H1 (cell line): Measurements from ENCODE around the gene GCHFR. TPM values are rescaled to one million over a fixed set of nuclear protein-coding genes. Genes with fewer than 3 reads are reported as not detected.

Source experiments
- CTCF ChIA-PET: fragments of 300-600 bp; sonication (Branson Sonifier 250); formaldehyde crosslinking; loops from one replicate; lab custom pipeline; 2021; ENCODE audit not compliant: partially characterized antibody; lab: Charles Lee
- POLR2A ChIA-PET: fragments of 300-600 bp; sonication (Branson Sonifier 250); formaldehyde crosslinking; loops from one replicate; lab custom pipeline; 2021; ENCODE audit warnings: inconsistent platforms; ENCODE audit not compliant: partially characterized antibody; lab: Charles Lee
- DNase-seq, 2 experiments: peaks; one replicate each; pipeline versions ENCODE4 v3.0.0 to v3.0.0-alpha.2; 2010 to 2022; ENCODE audit warnings: low spot score in 2 of 2, low read depth in 1 of 2, mixed read lengths in 1 of 2
- FAIRE-seq: peaks from 2 replicates; lab custom pipeline; 2011; peaks lifted over from hg19 to GRCh38; lab: Jason Lieb, UNC
- H2AFZ ChIP-seq: 2 replicates; pipeline ENCODE4 v1.8.1; 2012; ENCODE audit warnings: low read length, inconsistent platforms
- H2AK5ac ChIP-seq: 2 replicates; pipeline ENCODE4 v1.6.1; 2013; ENCODE audit warnings: low read depth, low read length
- H2BK120ac ChIP-seq: replicated peaks from 2 replicates; pipeline ENCODE3; 2013; ENCODE audit warnings: low read depth, low read length, inconsistent platforms
- H2BK12ac ChIP-seq: 2 replicates; pipeline ENCODE4 v1.6.1; 2013; ENCODE audit warnings: low read depth, low read length
- H2BK15ac ChIP-seq: 2 replicates; pipeline ENCODE4 v1.6.1; 2013; ENCODE audit warnings: low read length
- H2BK20ac ChIP-seq: 2 replicates; pipeline ENCODE4 v1.6.1; 2013; ENCODE audit warnings: low read length
- H2BK5ac ChIP-seq: 2 replicates; pipeline ENCODE4 v1.6.1; 2013; ENCODE audit warnings: low read depth, low read length
- H3K14ac ChIP-seq: 2 replicates; pipeline ENCODE4 v1.6.1; 2013; ENCODE audit warnings: inconsistent platforms; ENCODE audit not compliant: insufficient read length
- H3K18ac ChIP-seq: 2 replicates; pipeline ENCODE4 v1.6.1; 2013; ENCODE audit warnings: low read length; ENCODE audit errors: extremely low read depth
- H3K23ac ChIP-seq: 2 replicates; pipeline ENCODE4 v1.6.1; 2013; ENCODE audit warnings: inconsistent platforms; ENCODE audit not compliant: insufficient read length
- H3K23me2 ChIP-seq: 2 replicates; pipeline ENCODE4 v1.6.1; 2013; ENCODE audit warnings: low read depth, low read length
- H3K27ac ChIP-seq: 2 replicates; pipeline ENCODE4 v1.6.1; 2011; ENCODE audit warnings: low read depth, low read length, inconsistent platforms
- H3K27me3 ChIP-seq, 4 experiments: replicated peaks in 1 of 4; 1 replicate in 1 of 4; 2 replicates in 3 of 4; pipeline versions ENCODE4 v1.6.1 to v1.8.1; 2011 to 2013; ENCODE audit warnings: low read length in 3 of 4, mild to moderate bottlenecking in 3 of 4, inconsistent platforms in 2 of 4, mixed read lengths in 2 of 4, moderate library complexity in 1 of 4; ENCODE audit not compliant: control insufficient read depth in 3 of 4, insufficient read depth in 3 of 4; ENCODE audit errors: extremely low read depth in 1 of 4
- H3K36me3 ChIP-seq, 4 experiments: 2 replicates each; pipeline versions ENCODE4 v1.6.1 to v1.8.1; 2011 to 2013; ENCODE audit warnings: mild to moderate bottlenecking in 4 of 4, low read length in 3 of 4, moderate library complexity in 2 of 4, control low read depth in 1 of 4, inconsistent platforms in 1 of 4; ENCODE audit not compliant: insufficient read depth in 4 of 4, control insufficient read depth in 2 of 4
- H3K4ac ChIP-seq: replicated peaks from 2 replicates; pipeline ENCODE3; 2013; ENCODE audit warnings: low read length, low read depth, mixed read lengths, inconsistent platforms; ENCODE audit not compliant: insufficient read length
- H3K4me1 ChIP-seq, 4 experiments: replicated peaks in 1 of 4; 1 replicate in 1 of 4; 2 replicates in 3 of 4; pipeline versions ENCODE4 v1.6.1 to v1.8.1; 2011 to 2013; ENCODE audit warnings: low read length in 3 of 4, inconsistent platforms in 2 of 4, mixed read lengths in 1 of 4; ENCODE audit not compliant: insufficient read depth in 4 of 4, control insufficient read depth in 3 of 4
- H3K4me2 ChIP-seq, 2 experiments: 2 replicates each; pipeline versions ENCODE4 v1.6.1 to v1.8.1; 2011 to 2013; ENCODE audit warnings: low read depth in 2 of 2, low read length in 2 of 2, control low read depth in 1 of 2, inconsistent platforms in 1 of 2, mild to moderate bottlenecking in 1 of 2; ENCODE audit not compliant: insufficient read depth in 1 of 2
- H3K4me3 ChIP-seq, 4 experiments: fragments of 200-600, 300-600 bp in 1 of 4; sonication (generic), shearing (Covaris generic), sonication (Bioruptor Twin) in 1 of 4; 2 replicates each; pipeline versions ENCODE4 v1.5.1 to v1.8.1; 2011 to 2016; ENCODE audit warnings: low read length in 4 of 4, low read depth in 3 of 4, control low read depth in 2 of 4, inconsistent platforms in 2 of 4, mild to moderate bottlenecking in 2 of 4, mixed read lengths in 1 of 4, moderate library complexity in 1 of 4; ENCODE audit not compliant: insufficient read depth in 2 of 4; ENCODE audit errors: extremely low read depth in 1 of 4
- H3K56ac ChIP-seq: replicated peaks from 2 replicates; pipeline ENCODE3; 2013; ENCODE audit warnings: low read depth, mild to moderate bottlenecking, mixed read lengths, low read length, inconsistent platforms; ENCODE audit not compliant: insufficient read length
- H3K79me1 ChIP-seq: 2 replicates; pipeline ENCODE4 v1.6.1; 2013; ENCODE audit warnings: low read depth, low read length, control low read depth
- H3K79me2 ChIP-seq, 2 experiments: 2 replicates each; pipeline versions ENCODE4 v1.6.1 to v1.8.1; 2012 to 2013; ENCODE audit warnings: low read length in 2 of 2, mild to moderate bottlenecking in 2 of 2, inconsistent platforms in 1 of 2; ENCODE audit not compliant: insufficient read depth in 2 of 2, control insufficient read depth in 1 of 2
- H3K9ac ChIP-seq, 4 experiments: replicated peaks in 1 of 4; 1 replicate in 1 of 4; 2 replicates in 3 of 4; pipeline versions ENCODE4 v1.6.1 to v1.8.1; 2011 to 2013; ENCODE audit warnings: low read depth in 3 of 4, low read length in 3 of 4, control low read depth in 2 of 4, mild to moderate bottlenecking in 2 of 4, moderate library complexity in 2 of 4, inconsistent platforms in 1 of 4; ENCODE audit errors: extremely low read depth in 1 of 4
- H3K9me3 ChIP-seq, 2 experiments: 2 replicates each; pipeline versions ENCODE4 v1.6.1 to v1.8.1; 2012 to 2013; ENCODE audit warnings: mild to moderate bottlenecking in 2 of 2, moderate library complexity in 2 of 2, control low read depth in 1 of 2, inconsistent platforms in 1 of 2, low read depth in 1 of 2, low read length in 1 of 2, mixed read lengths in 1 of 2; ENCODE audit not compliant: insufficient read depth in 2 of 2
- H4K20me1 ChIP-seq, 2 experiments: replicated peaks in 1 of 2; 2 replicates each; pipeline versions ENCODE3 to v1.8.1; 2011 to 2013; ENCODE audit warnings: inconsistent platforms in 2 of 2, low read length in 2 of 2, mild to moderate bottlenecking in 1 of 2; ENCODE audit not compliant: insufficient read depth in 2 of 2, control insufficient read depth in 1 of 2
- H4K5ac ChIP-seq: 2 replicates; pipeline ENCODE4 v1.6.1; 2013; ENCODE audit warnings: low read length, low read depth, mixed read lengths, inconsistent platforms; ENCODE audit not compliant: insufficient read length
- H4K8ac ChIP-seq: 2 replicates; pipeline ENCODE4 v1.8.0; 2013; ENCODE audit warnings: mild to moderate bottlenecking, moderate library complexity, low read length, inconsistent platforms; ENCODE audit not compliant: insufficient read depth; ENCODE audit errors: extremely low read depth
- H4K91ac ChIP-seq: replicated peaks from 2 replicates; pipeline ENCODE3; 2013; ENCODE audit warnings: low read length, mixed read lengths, inconsistent platforms; ENCODE audit not compliant: insufficient read length
- CTCF ChIP-seq, 3 experiments: IDR thresholded peaks; 1 replicate in 2 of 3; 2 replicates in 1 of 3; pipeline versions ENCODE4 v1.5.1 to v1.6.1; 2011; ENCODE audit warnings: low read length in 3 of 3, mild to moderate bottlenecking in 3 of 3, inconsistent platforms in 2 of 3, low read depth in 1 of 3, moderate library complexity in 1 of 3; ENCODE audit not compliant: insufficient read depth in 1 of 3; ENCODE audit errors: control extremely low read depth in 1 of 3
- RAD21 ChIP-seq, 2 experiments: IDR thresholded peaks in 1 of 2; conservative IDR thresholded peaks in 1 of 2; 2 replicates each; pipeline ENCODE4 v1.6.1; 2011; ENCODE audit warnings: low read depth in 2 of 2, low read length in 2 of 2, improper control_type of control experiment in 1 of 2, inconsistent platforms in 1 of 2, mild to moderate bottlenecking in 1 of 2, moderate library complexity in 1 of 2
- USF2 ChIP-seq: IDR thresholded peaks from 2 replicates; pipeline ENCODE4 v1.6.1; 2011; ENCODE audit warnings: low read length, improper control_type of control experiment
- WGBS, 2 experiments: shearing (Covaris generic) in 1 of 2; methylation state at CpG; one replicate each; pipeline versions ENCODE4 v1.1.6 to v1.1.7; 2013 to 2015; ENCODE audit warnings: low lambda C conversion rate in 2 of 2, mixed read lengths in 2 of 2, inconsistent platforms in 1 of 2, low coverage in 1 of 2, missing lambda C conversion rate in 1 of 2; ENCODE audit not compliant: insufficient replicate concordance in 2 of 2, insufficient coverage in 1 of 2, insufficient read length in 1 of 2; ENCODE audit errors: extremely low coverage in 1 of 2, missing lambda C conversion rate in 1 of 2; 5-methylcytosine and 5-hydroxymethylcytosine counted together
- polyA plus RNA-seq, 7 experiments: library from polyadenylated mRNA; depleted of rRNA in 3 of 7; stranded (reverse) in 5 of 7; unstranded in 2 of 7; fragments of >200 nt in 5 of 7; fragments of 200-250 nt in 2 of 7; gene quantifications; 1 replicate in 5 of 7; 2 replicates in 1 of 7; 4 replicates in 1 of 7; pipeline versions ENCODE4 v1.2.1 to v1.2.3, GENCODE V29; 2011 to 2013; ENCODE audit warnings: missing spikeins in 2 of 7, mixed read lengths in 2 of 7
- total RNA-seq: library from RNA; stranded (reverse); fragmentation: NEBNext Ultra II Directional; extraction: Animal tissue kit (Norgen Biotek cat#: 25700); gene quantifications from 2 replicates; pipeline ENCODE4 v1.2.1, GENCODE V29; 2021

The GCHFR gene
- total and polyA plus RNA-seq, 2 of the 8 experiments (the other 6 are each of a cell fraction or from before 2014, with no cell fraction given) = 25.9 to 81.5 TPM

GRCh38 chr15:40743921-40744814, 19.7 kb upstream of the GCHFR start:
- Histone ChIP-seq H4K8ac (no peak overlapping the region), H3K23me2 (no peaks in the 10 kb centered on the region), H3K23ac (no peak overlapping the region), H2BK5ac (no peak overlapping the region), H4K91ac (no peak overlapping the region), H3K27me3 (no peaks in the 10 kb centered on the region), H2AK5ac (no peak overlapping the region), H3K4me1 (peaks cover 9 to 16% (median 10%) of the 10 kb centered on the region in 4 experiments), H3K9me3 (no peaks in the 10 kb centered on the region), H3K56ac (no peak overlapping the region), H3K4me2 (no peak overlapping the region), H3K36me3 (peaks cover 0 to 7% (median 3%) of the 10 kb centered on the region in 4 experiments; a peak in 4 of 8 replicates), H2BK20ac (no peak overlapping the region), H3K79me2 (no peaks in the 10 kb centered on the region), H3K27ac (no peak overlapping the region), H3K79me1 (no peaks in the 10 kb centered on the region), H3K18ac (no peak overlapping the region), H2AFZ (no peak overlapping the region), H4K5ac (no peak overlapping the region), H3K4ac (no peak overlapping the region), H3K14ac (no peak overlapping the region), H2BK15ac (no peak overlapping the region), H2BK12ac (no peak overlapping the region), H3K4me3 (no peak overlapping the region), H2BK120ac (no peak overlapping the region), H3K9ac (no peak overlapping the region), H4K20me1 (no peaks in the 10 kb centered on the region)
- ChIA-PET CTCF (interaction anchor here (0.6 to 6.8 kb wide), 30 partner anchors 9 to 289 kb away, joined by 3 to 70 read pairs (median 4); partner anchors contain the start of genes C15orf62, CCDC32, GCHFR and RAD51), POLR2A (interaction anchor here (0.6 to 2.7 kb wide), 6 partner anchors 20 to 145 kb away, joined by 3 to 9 read pairs (median 3); partner anchors contain the start of genes GCHFR and SPINT1)
- DNase-seq (no peak), FAIRE-seq (no peak)
- TF ChIP-seq USF2 = no peak
- TF ChIP-seq CTCF (IDR thresholded peaks at IDR 0.05; ENCODE audit: control extremely low read depth in 1 of 3, insufficient read depth in 1 of 3, low read depth in 1 of 3, low read length in 3 of 3) = peak in 2 of 3 experiments; percentile 10 to 15; a peak in 2 of 4 replicates
- peak in 1 of 2 experiments; percentile 9; a peak in 1 of 4 replicates for TF ChIP-seq RAD21 (IDR thresholded peaks at IDR 0.05 in 1 of 2, conservative IDR thresholded peaks at IDR 0.05 in 1 of 2; ENCODE audit: low read depth in 2 of 2, low read length in 2 of 2)
- 90% methylated on average over 11 of the region's 12 CpGs; no CpG with 5 or more reads in 1 of the 2 experiments for WGBS, 2 experiments
